Upper lobe of right lung (tissue), 1 donor: ENCODE results near the gene ARFGEF3. TPM values are rescaled to one million over a fixed set of nuclear protein-coding genes. Genes with fewer than 3 reads are reported as not detected.

Source experiments
- ATAC-seq: fragments of 200-7000 bp; cut with Tn5 transposase; one replicate; pipeline ENCODE4 v1.9.1; 2020; ENCODE audit warnings: mild to moderate bottlenecking, moderate library complexity
- DNase-seq: peaks from one replicate; pipeline ENCODE4 v3.0.0-alpha.2; 2020
- H3K27ac ChIP-seq: fragments of 200-600 bp; one replicate; pipeline ENCODE4 v1.8.0; 2022
- H3K27me3 ChIP-seq: fragments of 200-600 bp; one replicate; pipeline ENCODE4 v1.8.0; 2022; ENCODE audit warnings: mild to moderate bottlenecking
- H3K36me3 ChIP-seq: fragments of 200-600 bp; one replicate; pipeline ENCODE4 v1.8.0; 2022
- H3K4me1 ChIP-seq: fragments of 200-600 bp; one replicate; pipeline ENCODE4 v1.8.0; 2022
- H3K4me3 ChIP-seq: fragments of 200-600 bp; one replicate; pipeline ENCODE4 v1.8.0; 2022; ENCODE audit warnings: mild to moderate bottlenecking
- H3K9me3 ChIP-seq: fragments of 200-600 bp; one replicate; pipeline ENCODE4 v1.8.0; 2022
- intact Hi-C: fragments of 100-400 bp; cut with DNase I; formaldehyde crosslinking; loops from one replicate; pipeline ENCODE4 v1.11.0; 2022
- total RNA-seq: library from RNA; stranded (reverse); fragmentation: NEBNext Ultra II Directional; extraction: Animal tissue kit (Norgen Biotek cat#: 25700); gene quantifications from one replicate; pipeline ENCODE4 v1.2.1, GENCODE V29; 2021
- TF ChIP-seq, protein P1 (sequence below): fragments of 200-600 bp; IDR thresholded peaks from one replicate; pipeline ENCODE4 v1.8.0; 2022; ENCODE audit warnings: antibody characterized with exemption
- donor health status: DM: no; HTN: yes; CAD: no; lungs with severe emphysema.

Gene ARFGEF3
- total RNA-seq, 1 donor from 2014 or later, result 27.2 TPM

DNA sequence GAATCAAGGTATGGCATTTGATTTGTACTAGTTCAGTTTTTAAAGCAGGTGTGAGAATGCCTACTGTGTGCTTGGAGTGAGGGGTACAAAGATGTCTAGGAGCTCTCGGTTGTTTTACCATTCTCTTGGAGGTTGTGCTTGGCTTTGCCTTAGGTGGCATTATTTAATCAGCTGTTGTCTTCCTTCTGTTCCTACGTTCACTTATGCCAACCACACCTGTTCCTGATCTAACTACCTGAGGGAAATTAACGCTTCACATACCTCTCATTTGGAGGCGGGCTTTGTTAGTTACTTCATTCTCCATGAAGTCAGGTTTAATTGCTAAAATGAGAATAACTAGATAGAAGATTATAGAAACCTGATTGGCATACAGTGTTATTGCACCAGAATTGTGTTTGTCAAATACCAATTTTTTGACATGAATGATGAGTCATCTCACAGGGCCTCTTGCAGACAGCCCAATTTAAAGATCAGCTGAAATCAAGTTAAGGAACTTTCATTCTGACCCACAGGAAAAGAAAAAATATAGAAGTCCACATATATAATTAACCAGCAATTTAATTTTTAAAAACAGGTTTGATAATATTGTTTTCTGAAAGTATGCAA lies 81.4 kb downstream of the ARFGEF3 start:
- H3K9me3 ChIP-seq, result no peaks in the 10 kb centered on the region
- no peaks in the 10 kb centered on the region for H3K4me1 ChIP-seq
- no peaks in the 10 kb centered on the region for H3K27me3 ChIP-seq
- intact Hi-C loops, result no loop called here
- TF ChIP-seq, protein P1, sequence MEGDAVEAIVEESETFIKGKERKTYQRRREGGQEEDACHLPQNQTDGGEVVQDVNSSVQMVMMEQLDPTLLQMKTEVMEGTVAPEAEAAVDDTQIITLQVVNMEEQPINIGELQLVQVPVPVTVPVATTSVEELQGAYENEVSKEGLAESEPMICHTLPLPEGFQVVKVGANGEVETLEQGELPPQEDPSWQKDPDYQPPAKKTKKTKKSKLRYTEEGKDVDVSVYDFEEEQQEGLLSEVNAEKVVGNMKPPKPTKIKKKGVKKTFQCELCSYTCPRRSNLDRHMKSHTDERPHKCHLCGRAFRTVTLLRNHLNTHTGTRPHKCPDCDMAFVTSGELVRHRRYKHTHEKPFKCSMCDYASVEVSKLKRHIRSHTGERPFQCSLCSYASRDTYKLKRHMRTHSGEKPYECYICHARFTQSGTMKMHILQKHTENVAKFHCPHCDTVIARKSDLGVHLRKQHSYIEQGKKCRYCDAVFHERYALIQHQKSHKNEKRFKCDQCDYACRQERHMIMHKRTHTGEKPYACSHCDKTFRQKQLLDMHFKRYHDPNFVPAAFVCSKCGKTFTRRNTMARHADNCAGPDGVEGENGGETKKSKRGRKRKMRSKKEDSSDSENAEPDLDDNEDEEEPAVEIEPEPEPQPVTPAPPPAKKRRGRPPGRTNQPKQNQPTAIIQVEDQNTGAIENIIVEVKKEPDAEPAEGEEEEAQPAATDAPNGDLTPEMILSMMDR, result no peak
- H3K36me3 ChIP-seq, result no peaks in the 10 kb centered on the region
- DNase-seq (no peak), ATAC-seq (no peak)
- H3K4me3 ChIP-seq, result no peak overlapping the region
- H3K27ac ChIP-seq, result no peak overlapping the region

DNA sequence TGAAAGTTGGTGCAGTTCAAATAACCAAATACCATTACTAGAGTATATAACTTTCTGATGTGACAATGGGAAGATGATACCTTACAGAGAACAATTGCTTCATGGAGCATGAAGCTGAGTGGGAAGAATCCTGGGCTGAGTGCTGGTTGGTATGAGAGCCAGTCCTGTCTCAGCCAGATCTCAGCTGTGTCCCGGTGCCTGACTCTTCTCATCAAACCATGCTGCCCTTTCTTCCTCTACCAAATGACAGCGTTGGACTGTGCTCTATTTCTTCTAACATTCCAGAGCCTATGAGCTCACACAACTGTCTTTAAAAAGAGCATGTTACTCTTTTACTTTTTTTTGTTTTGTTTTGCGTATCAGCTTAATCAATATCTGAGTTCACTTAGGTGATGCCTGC lies 84.0 kb downstream of the ARFGEF3 start:
- TF ChIP-seq, protein P1, result no peak
- Histone ChIP-seq H3K36me3 (no peaks in the 10 kb centered on the region), H3K4me3 (no peak overlapping the region), H3K4me1 (no peaks in the 10 kb centered on the region), H3K9me3 (no peaks in the 10 kb centered on the region), H3K27ac (no peak overlapping the region), H3K27me3 (no peaks in the 10 kb centered on the region)
- intact Hi-C loops, result no loop called here
- DNase-seq, result no peak
- no peak for ATAC-seq

DNA sequence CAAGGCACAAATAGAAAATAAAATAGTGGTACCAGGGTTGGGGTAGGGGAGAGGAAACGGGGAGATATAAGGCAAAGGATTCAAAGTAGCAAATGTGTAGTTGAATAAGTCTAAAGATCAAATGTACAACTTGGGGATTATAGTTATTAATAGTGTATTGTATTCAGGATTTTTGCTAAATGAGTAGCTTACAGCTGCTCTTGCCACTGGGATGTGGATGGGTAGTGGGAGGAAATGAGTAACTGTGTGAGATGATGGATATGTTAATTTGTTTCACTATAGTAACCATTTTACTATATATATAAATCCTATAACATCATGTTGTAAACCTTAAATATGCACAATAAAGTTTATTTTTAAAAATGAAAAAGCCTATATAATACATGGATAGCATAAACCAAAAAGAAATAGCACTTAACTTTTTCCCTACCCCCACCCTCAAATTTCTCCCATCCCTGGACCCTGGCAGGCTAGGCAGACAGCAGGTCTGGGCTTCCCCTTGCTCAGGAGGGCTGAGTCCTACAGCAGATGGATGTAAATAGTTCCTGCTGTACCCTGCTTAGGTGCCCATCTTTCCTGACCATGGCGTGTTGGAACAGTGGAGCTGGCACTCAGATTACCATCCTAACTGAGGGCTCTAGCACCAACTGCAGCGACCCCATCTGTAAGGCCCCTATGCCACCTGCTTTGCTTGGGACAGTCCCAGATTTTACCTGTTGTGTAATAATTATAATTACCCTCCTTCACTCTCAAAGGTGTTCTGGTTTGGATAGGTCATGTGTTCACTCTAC lies 85.1 kb downstream of the ARFGEF3 start:
- DNase-seq (no peak), ATAC-seq (no peak)
- Histone ChIP-seq H3K27ac (no peak overlapping the region), H3K4me3 (no peak overlapping the region), H3K27me3 (no peaks in the 10 kb centered on the region), H3K36me3 (no peaks in the 10 kb centered on the region), H3K4me1 (no peaks in the 10 kb centered on the region), H3K9me3 (no peaks in the 10 kb centered on the region)
- intact Hi-C loops, result no loop called here
- TF ChIP-seq, protein P1, result no peak

DNA sequence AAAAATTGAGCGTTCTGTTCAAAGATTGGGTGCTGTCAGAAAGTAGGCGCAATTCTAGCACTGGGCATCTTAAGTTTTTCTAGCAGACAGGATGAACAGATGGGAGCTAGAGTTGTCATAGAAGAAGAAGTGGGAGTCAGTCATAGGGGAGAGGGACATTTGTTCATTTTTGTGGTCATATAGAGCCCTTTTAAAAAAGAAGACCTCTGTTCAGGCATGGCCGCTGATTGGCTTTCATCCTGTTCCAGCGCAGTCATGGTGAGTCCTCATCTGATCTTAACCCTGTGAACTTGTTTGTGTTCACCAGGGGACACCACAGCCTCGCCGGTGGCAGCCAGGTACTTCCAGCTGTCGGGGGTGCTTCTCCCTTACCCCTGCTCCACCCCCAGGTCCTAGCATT lies 86.3 kb downstream of the ARFGEF3 start:
- Histone ChIP-seq H3K4me1 (no peaks in the 10 kb centered on the region), H3K27ac (no peak overlapping the region), H3K27me3 (no peaks in the 10 kb centered on the region), H3K36me3 (no peaks in the 10 kb centered on the region), H3K9me3 (no peaks in the 10 kb centered on the region), H3K4me3 (no peak overlapping the region)
- DNase-seq (no peak), ATAC-seq (no peak)
- TF ChIP-seq, protein P1, result no peak
- intact Hi-C loops, result no loop called here

DNA sequence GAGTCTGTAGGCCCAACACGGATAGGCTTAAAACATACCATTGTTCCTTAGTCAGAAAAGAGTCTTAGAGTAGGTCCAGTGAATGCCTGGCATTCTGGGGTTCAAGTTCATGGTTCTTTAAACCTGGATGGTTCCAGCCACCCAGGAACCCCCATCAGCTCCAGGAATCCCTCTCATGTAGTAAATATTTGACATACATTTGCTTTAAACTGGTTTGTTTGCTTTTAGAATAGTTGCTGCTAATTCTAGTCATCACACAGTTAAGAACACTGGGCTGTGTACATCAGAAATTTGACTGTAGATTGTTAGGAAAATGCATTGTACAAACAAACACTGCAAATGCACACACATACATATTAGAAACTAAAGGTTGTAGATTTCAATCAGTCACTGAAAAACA lies 87.1 kb downstream of the ARFGEF3 start:
- Histone ChIP-seq H3K9me3 (no peaks in the 10 kb centered on the region), H3K36me3 (no peaks in the 10 kb centered on the region), H3K27ac (no peak overlapping the region), H3K4me3 (no peak overlapping the region), H3K4me1 (no peaks in the 10 kb centered on the region), H3K27me3 (no peaks in the 10 kb centered on the region)
- no peak for ATAC-seq
- DNase-seq, result no peak
- TF ChIP-seq, protein P1, result no peak
- intact Hi-C loops, result no loop called here
